ENCODE results near the gene DTX3.

DNA sequence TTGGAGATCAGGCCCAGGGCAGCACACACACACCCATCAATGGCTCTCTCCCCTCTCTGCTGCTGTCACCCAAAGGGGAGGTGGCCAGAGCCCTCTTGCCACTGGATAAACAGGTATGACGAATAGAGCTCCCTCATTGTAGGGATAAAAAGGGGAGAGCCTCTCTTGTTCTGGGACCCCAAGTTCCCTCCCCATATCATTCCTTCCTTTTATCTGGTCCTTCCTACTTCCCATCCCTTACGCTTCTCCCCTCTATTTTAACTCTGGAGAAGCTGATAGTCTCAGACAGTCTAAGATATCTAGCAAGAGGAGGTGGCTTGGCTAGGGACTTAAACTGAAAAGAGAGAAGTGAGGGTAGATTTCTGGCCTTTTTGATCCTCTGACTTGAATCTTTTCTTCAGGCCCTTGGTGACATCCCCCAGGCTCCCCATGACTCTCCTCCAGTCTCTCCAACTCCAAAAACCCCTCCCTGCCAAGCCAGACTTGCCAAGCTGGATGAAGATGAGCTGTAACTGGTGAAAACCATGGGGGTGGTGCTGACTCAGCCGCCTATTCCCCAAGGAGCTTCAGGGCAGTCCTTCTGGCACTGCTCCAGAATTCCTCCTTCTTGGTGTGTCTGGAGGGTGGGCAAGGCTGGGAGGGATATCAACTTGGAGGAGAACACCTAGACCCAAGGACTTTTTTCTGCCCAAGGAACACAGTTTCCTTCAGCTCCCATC is 11.9 kb downstream of the DTX3 start:
- no peak for TF ChIP-seq GATA2 (IDR thresholded peaks at IDR 0.05; ENCODE audit: low read depth, low read length)
- no peak for TF ChIP-seq GATA3 (IDR thresholded peaks at IDR 0.05; ENCODE audit: low read depth, low read length)

All from SH-SY5Y (cell line).